ENCODE data around the gene KBTBD12. TPM values are rescaled to one million over a fixed set of nuclear protein-coding genes. Genes with fewer than 3 reads are reported as not detected.

Gene KBTBD12, protein sequence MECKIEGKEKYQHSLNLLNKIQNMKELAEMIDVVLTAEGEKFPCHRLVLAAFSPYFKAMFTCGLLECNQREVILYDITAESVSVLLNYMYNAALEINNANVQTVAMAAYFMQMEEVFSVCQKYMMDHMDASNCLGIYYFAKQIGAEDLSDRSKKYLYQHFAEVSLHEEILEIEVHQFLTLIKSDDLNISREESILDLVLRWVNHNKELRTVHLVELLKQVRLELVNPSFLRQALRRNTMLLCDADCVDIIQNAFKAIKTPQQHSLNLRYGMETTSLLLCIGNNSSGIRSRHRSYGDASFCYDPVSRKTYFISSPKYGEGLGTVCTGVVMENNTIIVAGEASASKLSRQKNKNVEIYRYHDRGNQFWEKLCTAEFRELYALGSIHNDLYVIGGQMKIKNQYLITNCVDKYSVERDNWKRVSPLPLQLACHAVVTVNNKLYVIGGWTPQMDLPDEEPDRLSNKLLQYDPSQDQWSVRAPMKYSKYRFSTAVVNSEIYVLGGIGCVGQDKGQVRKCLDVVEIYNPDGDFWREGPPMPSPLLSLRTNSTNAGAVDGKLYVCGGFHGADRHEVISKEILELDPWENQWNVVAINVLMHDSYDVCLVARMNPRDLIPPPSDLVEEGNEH
- 6.2 TPM for total RNA-seq

DNA sequence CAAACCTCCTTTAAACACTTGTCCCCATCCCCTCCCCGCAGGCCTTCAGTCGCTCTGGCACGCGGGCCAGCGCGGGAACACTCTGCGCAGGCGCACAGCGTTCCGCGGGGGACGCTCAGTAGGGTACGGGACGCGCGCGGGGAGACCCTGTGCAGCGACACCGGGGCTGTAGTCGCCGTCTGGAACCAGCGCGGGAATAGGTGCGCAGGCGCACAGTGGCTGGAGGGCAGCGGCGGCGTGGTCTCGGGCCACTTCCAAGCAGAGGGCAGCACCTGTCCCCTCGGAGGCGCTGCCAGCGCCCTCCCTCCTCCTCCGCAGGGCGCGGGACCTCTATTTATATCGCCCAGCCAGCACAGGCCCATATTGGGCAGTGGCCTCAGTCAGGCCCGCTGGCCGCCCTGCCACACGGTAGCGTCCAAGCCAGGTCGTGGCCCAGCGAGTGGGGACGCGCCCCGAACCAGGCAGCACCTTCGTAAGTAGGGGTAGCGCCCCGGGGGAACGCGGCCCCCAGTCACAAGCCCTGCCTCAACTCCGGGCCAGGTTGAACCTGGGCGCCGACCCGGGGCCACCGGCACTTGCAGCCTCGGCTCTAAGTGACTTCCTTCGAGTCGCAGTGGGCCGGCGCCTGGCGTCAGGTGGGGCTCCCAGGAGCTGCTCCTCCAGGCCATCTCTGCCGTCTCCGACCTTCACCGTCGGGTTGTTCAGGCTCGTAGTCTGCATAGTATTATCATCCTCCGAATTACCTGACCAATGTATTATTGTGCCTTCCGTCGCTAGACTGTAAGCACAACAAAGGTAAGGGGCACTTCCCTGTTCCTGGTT, at the start of gene KBTBD12:
TSS of gene KBTBD12 (plus strand) at position 118 of the 822 bp plus-strand sequence. CDS start 7,830 bp downstream, outside the sequence.

Small RNA genes within 50 kb of the gene (small RNA-seq; reads per million reads assigned to genes)
- not detected for gene RNA5SP139 (ENCODE audit: low replicate concordance)

Other genes starting within 250 kb of the KBTBD12 start
- 30.7 TPM for gene ABTB1, start 242.3 kb upstream of the KBTBD12 start, total RNA-seq
- gene MGLL, start 92.7 kb upstream of the KBTBD12 start, total RNA-seq: 34.1 TPM
- 119 TPM for gene SEC61A1, start 137.2 kb downstream of the KBTBD12 start, total RNA-seq
- 40.8 TPM for gene RUVBL1, start 208.6 kb downstream of the KBTBD12 start, total RNA-seq
- 19.0 TPM for gene EEFSEC, start 238.2 kb downstream of the KBTBD12 start, total RNA-seq